Ovary (tissue), 9 donors: ENCODE data around the gene MCTP1. TPM values are rescaled to one million over a fixed set of nuclear protein-coding genes. Genes with fewer than 3 reads are reported as not detected.

ENCODE experiments used
- DNase-seq, 5 donors: peaks; one replicate each; pipeline ENCODE4 v3.0.0-alpha.2; 2019 to 2020
- H3K27ac ChIP-seq, 2 donors: fragments of 200-600 bp; one replicate each; pipeline versions ENCODE4 v1.5.1 to v1.8.0; 2019 to 2022
- H3K27me3 ChIP-seq: fragments of 200-600 bp; one replicate; pipeline ENCODE4 v1.8.0; 2022
- H3K36me3 ChIP-seq: fragments of 200-600 bp; sonication (generic); one replicate; pipeline ENCODE4 v1.5.1; 2019
- H3K4me1 ChIP-seq: one replicate; pipeline ENCODE4 v1.8.1; 2013; ENCODE audit warnings: mild to moderate bottlenecking, moderate library complexity; ENCODE audit not compliant: insufficient read depth
- H3K4me3 ChIP-seq: fragments of 200-600 bp; sonication (generic); one replicate; pipeline ENCODE4 v1.5.1; 2017
- H3K9me3 ChIP-seq, 2 donors: fragments of 200-600 bp in 1 of 2; sonication (generic) in 1 of 2; one replicate each; pipeline versions ENCODE4 v1.5.1 to v1.8.1; 2013 to 2019; ENCODE audit warnings: mild to moderate bottlenecking in 1 of 2, moderate library complexity in 1 of 2
- CTCF ChIP-seq, 3 donors: fragments of 450-650 bp in 2 of 3; fragments of 200-600 bp in 1 of 3; IDR thresholded peaks; one replicate each; pipeline versions ENCODE4 v1.5.1 to v1.8.0; 2016 to 2022; ENCODE audit warnings: antibody characterized with exemption in 3 of 3, mild to moderate bottlenecking in 1 of 3
- EP300 ChIP-seq: sonication (generic); formaldehyde crosslinking; IDR thresholded peaks from one replicate; pipeline ENCODE4 v1.6.1; 2017; ENCODE audit warnings: antibody characterized with exemption
- POLR2A ChIP-seq: fragments of 450-650 bp; IDR thresholded peaks from one replicate; pipeline ENCODE4 v1.6.1; 2017; ENCODE audit warnings: antibody characterized with exemption, mild to moderate bottlenecking, moderate library complexity
- WGBS, 3 donors: extraction: QIAGEN DNeasy Blood & Tissue Kit in 1 of 3; methylation state at CpG; one replicate each; pipeline versions ENCODE4 v1.1.5 to v1.1.7; 2013 to 2017; 5-methylcytosine and 5-hydroxymethylcytosine counted together
- intact Hi-C, 4 donors: fragments of 100-400 bp; cut with DNase I; formaldehyde crosslinking; loops; one replicate each; pipeline versions ENCODE4 v1.11.0 to v1.15.1; 2022 to 2023
- polyA plus RNA-seq, 2 donors: library from polyadenylated mRNA; stranded (reverse); fragments of 200-250 nt in 1 of 2; fragments of 350-450 nt in 1 of 2; fragmentation: Illumina TruSeq in 1 of 2; extraction: RNeasy Lipid Tissue Mini Kit (QIAGEN cat#74804) in 1 of 2; gene quantifications; one replicate each; pipeline ENCODE4 v1.2.3, GENCODE V29; 2013 to 2014
- total RNA-seq, 7 donors: library from RNA; depleted of rRNA in 2 of 7; stranded (reverse); fragments of >200 nt in 2 of 7; fragmentation: NEBNext Ultra II Directional in 3 of 7; extraction: Animal tissue kit (Norgen Biotek cat#: 25700) in 3 of 7; gene quantifications; one replicate each; pipeline versions ENCODE4 v1.1.0 to v1.2.4, GENCODE V29; 2016 to 2023
- donor health status: DM: no; HTN: no; CAD: no; lungs with moderate emphysema.
- donor health status: DM: no; HTN: no; CAD: no.
- donor health status: Bipolar disorder and iron deficiency.
- donor health status: DM: yes; HTN: yes; CAD: no.
- donor health status: DM: no; HTN: no; CAD: no.
- donor health status: DM: yes; HTN: yes; CAD: no.

The MCTP1 gene
- total and polyA plus RNA-seq, 9 donors: 1.7 to 11.4 (median 5.0) TPM

GRCh38 chr5:95177456-95177855 lies 107.4 kb downstream of the MCTP1 start:
- Histone ChIP-seq H3K36me3 (no peaks in the 10 kb centered on the region), H3K27ac (no peak overlapping the region), H3K27me3 (no peaks in the 10 kb centered on the region), H3K4me3 (no peak overlapping the region), H3K4me1 (no peaks in the 10 kb centered on the region), H3K9me3 (no peaks in the 10 kb centered on the region)
- DNase-seq: no peak
- TF ChIP-seq CTCF (IDR thresholded peaks at IDR 0.05): no peak
- TF ChIP-seq EP300: no peak
- no peak for TF ChIP-seq POLR2A
- intact Hi-C loops: no loop called here
- 68 to 86% (median 78%) methylated on average over 4 of the region's 4 CpGs for WGBS, 3 donors

- Histone ChIP-seq H3K9me3 (no peaks in the 10 kb centered on the region), H3K4me3 (no peak overlapping the region), H3K36me3 (no peaks in the 10 kb centered on the region), H3K27me3 (no peaks in the 10 kb centered on the region), H3K4me1 (no peaks in the 10 kb centered on the region), H3K27ac (no peak overlapping the region)
- no peak for DNase-seq
- intact Hi-C loops: no loop called here
- TF ChIP-seq EP300 (no peak), CTCF (IDR thresholded peaks at IDR 0.05) (no peak), POLR2A (no peak)
- WGBS, 3 donors: 69 to 75% (median 72%) methylated on average over 3 of the region's 3 CpGs
Observed at GRCh38 chr5:95175106-95175505, 109.8 kb downstream of the MCTP1 start.

GRCh38 chr5:95172659-95173058 lies 112.2 kb downstream of the MCTP1 start:
- Histone ChIP-seq H3K27me3 (no peaks in the 10 kb centered on the region), H3K27ac (no peak overlapping the region), H3K4me1 (no peaks in the 10 kb centered on the region), H3K36me3 (no peaks in the 10 kb centered on the region), H3K4me3 (no peak overlapping the region), H3K9me3 (no peaks in the 10 kb centered on the region)
- intact Hi-C loops: no loop called here
- TF ChIP-seq POLR2A (no peak), CTCF (IDR thresholded peaks at IDR 0.05) (no peak), EP300 (no peak)
- DNase-seq: no peak

GRCh38 chr5:95164861-95165260 lies 120.0 kb downstream of the MCTP1 start:
- no peak for DNase-seq
- Histone ChIP-seq H3K36me3 (no peaks in the 10 kb centered on the region), H3K4me3 (no peak overlapping the region), H3K9me3 (no peaks in the 10 kb centered on the region), H3K27me3 (no peaks in the 10 kb centered on the region), H3K4me1 (no peaks in the 10 kb centered on the region), H3K27ac (no peak overlapping the region)
- 81 to 85% (median 81%) methylated on average over 2 of the region's 2 CpGs for WGBS, 3 donors
- intact Hi-C loops: no loop called here
- TF ChIP-seq POLR2A (no peak), EP300 (no peak), CTCF (IDR thresholded peaks at IDR 0.05) (no peak)

GRCh38 chr5:95163079-95163478 lies 121.8 kb downstream of the MCTP1 start:
- H3K4me1 ChIP-seq: no peaks in the 10 kb centered on the region
- no peak for TF ChIP-seq CTCF (IDR thresholded peaks at IDR 0.05)
- TF ChIP-seq EP300: no peak
- no peak for TF ChIP-seq POLR2A
- H3K27me3 ChIP-seq: no peaks in the 10 kb centered on the region
- no peaks in the 10 kb centered on the region for H3K9me3 ChIP-seq
- intact Hi-C loops: no loop called here
- no peak for DNase-seq
- no peak overlapping the region for H3K27ac ChIP-seq
- no peaks in the 10 kb centered on the region for H3K36me3 ChIP-seq
- no peak overlapping the region for H3K4me3 ChIP-seq
